GM21367 (cell line): Measurements from ENCODE around the gene WDR73.

Experiments
- ATAC-seq: cut with Tn5 transposase; IDR thresholded peaks from one replicate; pipeline ENCODE4 v1.9.1; 2021; ENCODE audit not compliant: unreplicated experiment

The WDR73 gene

GRCh38 chr15:84653910-84654688, at the start of gene WDR73:
Gene WDR73 (minus strand): TSS chr15:84654283. CDS start chr15:84654274, 9 bp downstream.
- peak; percentile 82 for ATAC-seq

- ATAC-seq, result no peak
Observed at GRCh38 chr15:84703808-84704207, 49.7 kb upstream of the WDR73 start.

- ATAC-seq, result no peak
Observed at GRCh38 chr15:84702961-84703482, 48.9 kb upstream of the WDR73 start.

- no peak for ATAC-seq
Observed at GRCh38 chr15:84699538-84700191, 45.6 kb upstream of the WDR73 start.

GRCh38 chr15:84697236-84697990, 43.3 kb upstream of the WDR73 start:
- ATAC-seq, result no peak

GRCh38 chr15:84696757-84697156, 42.7 kb upstream of the WDR73 start:
- ATAC-seq, result no peak

- ATAC-seq, result no peak
Observed at GRCh38 chr15:84690342-84690741, 36.3 kb upstream of the WDR73 start.

GRCh38 chr15:84689858-84690257, 35.8 kb upstream of the WDR73 start:
- no peak for ATAC-seq

GRCh38 chr15:84686446-84686845, 32.4 kb upstream of the WDR73 start:
- ATAC-seq, result peak; percentile 56

GRCh38 chr15:84685304-84685703, 31.2 kb upstream of the WDR73 start:
- no peak for ATAC-seq

- ATAC-seq, result no peak
Observed at GRCh38 chr15:84684092-84684491, 30.0 kb upstream of the WDR73 start.

GRCh38 chr15:84681831-84682230, 27.7 kb upstream of the WDR73 start:
- ATAC-seq, result no peak

- ATAC-seq, result no peak
Observed at GRCh38 chr15:84671211-84671610, 17.1 kb upstream of the WDR73 start.

- ATAC-seq, result no peak
Observed at GRCh38 chr15:84669726-84670125, 15.6 kb upstream of the WDR73 start.

GRCh38 chr15:84668221-84668982, 14.3 kb upstream of the WDR73 start:
- no peak for ATAC-seq

GRCh38 chr15:84666373-84666772, 12.3 kb upstream of the WDR73 start:
- ATAC-seq, result no peak

GRCh38 chr15:84661001-84661400, 6.9 kb upstream of the WDR73 start:
- no peak for ATAC-seq

- no peak for ATAC-seq
Observed at GRCh38 chr15:84659904-84660781, 6.1 kb upstream of the WDR73 start.

GRCh38 chr15:84658788-84659411, 4.8 kb upstream of the WDR73 start:
- ATAC-seq, result no peak
